Left lobe of liver (tissue), 2 donors: ENCODE results near the gene POLR2H. TPM values are rescaled to one million over a fixed set of nuclear protein-coding genes. Genes with fewer than 3 reads are reported as not detected.

Experiments used
- ATAC-seq: fragments of 200-7000 bp; cut with Tn5 transposase; one replicate; pipeline ENCODE4 v1.9.1; 2020; ENCODE audit warnings: mild to moderate bottlenecking, moderate library complexity
- DNase-seq: peaks from one replicate; pipeline ENCODE4 v3.0.0-alpha.2; 2020; ENCODE audit warnings: low spot score
- total RNA-seq: library from RNA; stranded (reverse); gene quantifications from one replicate; pipeline ENCODE4 v1.2.1, GENCODE V29; 2021
- donor health status: DM: no; HTN: no; CAD: no; lungs with moderate emphysema.
- donor health status: DM: no; HTN: yes; CAD: no.

The POLR2H gene
- total RNA-seq, 1 donor from 2014 or later, result 33.9 TPM

DNA sequence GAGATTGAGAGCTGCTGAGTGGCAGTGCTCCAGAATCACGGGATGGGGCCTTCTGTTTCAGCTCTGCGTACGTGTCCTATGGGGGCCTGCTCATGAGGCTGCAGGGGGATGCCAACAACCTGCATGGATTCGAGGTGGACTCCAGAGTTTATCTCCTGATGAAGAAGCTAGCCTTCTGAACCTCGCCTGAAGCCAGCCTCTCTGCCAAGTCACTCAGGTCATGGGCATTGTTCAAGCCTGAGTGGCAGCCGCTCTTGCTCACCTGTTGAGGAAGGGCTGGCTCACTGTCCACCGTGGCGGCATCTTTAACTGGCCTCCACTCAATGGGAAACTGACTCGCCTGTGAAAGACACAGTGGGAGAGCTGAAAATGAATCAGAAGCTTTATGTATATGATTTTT is 6.6 kb downstream of the POLR2H start:
- no peak for DNase-seq
- no peak for ATAC-seq

DNA sequence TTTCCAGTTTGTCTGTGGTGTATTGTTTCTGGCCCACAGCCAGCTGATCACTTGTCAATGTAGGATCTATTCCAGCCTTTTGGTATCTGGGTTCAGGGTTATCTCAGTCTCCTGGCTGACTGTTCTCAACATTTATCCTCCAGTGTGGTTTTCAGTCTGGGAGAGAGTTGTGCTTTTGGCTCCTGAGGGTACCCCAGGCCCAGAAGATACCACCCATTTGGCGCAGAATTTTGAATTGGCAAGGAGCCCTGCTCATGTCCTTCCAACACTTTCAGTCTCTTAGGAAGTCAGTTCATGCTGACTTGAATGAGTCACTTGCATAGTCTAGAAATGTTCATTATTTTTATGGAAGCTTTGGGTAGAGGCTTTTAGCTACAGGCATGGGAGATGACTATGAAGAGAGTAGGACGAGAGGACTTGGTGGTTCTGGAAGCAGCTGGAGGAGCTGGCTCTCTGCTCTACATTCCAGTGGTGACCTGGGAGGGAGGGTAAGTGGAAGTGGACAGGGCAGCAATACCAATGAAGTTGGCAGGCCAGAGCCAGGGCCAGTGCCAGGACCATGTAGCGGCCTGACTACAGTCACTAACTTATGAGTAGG is 7.2 kb downstream of the POLR2H start:
- DNase-seq (peak; percentile 79), ATAC-seq (peak; percentile 85)

DNA sequence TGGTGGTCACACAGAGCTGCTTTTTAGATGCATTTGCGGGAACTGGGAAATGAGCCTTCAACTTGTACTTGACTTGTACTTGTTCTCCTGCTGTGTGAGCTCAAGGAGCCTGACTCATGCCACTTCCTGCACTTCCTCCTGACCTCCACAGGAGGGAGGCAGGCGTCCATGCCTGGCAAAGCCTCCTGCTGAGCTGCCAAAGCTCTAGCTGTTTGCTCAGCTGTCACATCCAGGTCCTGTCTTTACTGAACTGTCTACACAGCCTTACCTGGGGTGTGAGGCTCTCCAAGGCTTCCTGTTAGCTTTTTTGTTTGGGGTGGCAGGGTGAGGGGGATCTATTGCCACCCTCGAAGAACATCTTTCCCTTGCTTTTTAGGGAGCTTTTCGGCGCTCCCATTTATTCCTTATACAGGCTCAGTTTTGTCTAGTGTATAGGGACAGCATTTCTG is 10.1 kb downstream of the POLR2H start:
- peak; percentile 94 for ATAC-seq

DNA sequence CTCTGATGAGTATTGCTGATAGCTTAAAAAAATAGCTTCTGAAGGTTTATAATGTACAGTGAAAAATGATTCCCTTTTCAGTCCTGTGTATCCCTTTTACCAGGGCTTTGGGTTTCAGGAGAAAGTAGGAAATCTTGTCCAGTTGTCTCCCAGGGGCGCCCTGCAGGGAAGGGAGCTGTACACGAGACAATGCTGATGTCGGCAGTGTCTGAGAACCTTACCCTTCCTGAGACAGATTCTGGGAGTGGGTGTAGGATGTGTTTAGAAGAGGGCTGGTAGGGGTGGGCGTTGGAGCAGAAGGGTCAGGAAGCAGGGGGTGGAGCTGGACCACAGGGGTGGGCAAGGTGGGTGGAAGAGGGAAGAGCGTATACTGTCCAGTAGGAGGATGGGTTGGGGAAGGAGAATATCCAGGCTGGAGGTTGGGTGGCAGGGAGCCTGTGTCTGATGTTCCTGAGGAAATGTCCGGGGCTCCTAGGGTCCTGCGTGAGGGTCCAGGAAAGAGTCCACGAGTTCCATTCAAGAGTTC is 10.8 kb downstream of the POLR2H start:
- ATAC-seq, result no peak
- no peak for DNase-seq

More for the DNA sequence above, 10.1 kb downstream of the POLR2H start:
- peak; percentile 85 for DNase-seq

DNA sequence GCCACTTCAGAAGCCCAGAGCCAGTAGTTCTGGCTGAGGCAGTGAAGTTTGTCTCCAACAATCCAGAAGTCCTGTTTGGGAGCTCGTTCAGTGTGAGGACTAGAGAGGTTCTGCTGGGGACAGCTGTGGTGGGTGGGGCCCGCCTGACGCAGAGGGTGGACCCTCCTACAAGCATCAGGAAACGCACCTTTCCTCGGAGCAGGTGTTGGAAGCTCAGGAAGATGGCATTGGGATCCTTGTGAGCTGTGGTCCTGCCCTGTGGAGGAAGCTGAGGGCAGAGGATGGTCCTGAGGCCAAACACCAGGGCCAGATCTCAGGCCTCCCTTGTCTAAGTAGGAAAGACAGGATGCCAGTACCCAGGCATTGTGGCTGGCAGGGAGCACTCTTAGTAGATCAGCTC is 11.4 kb downstream of the POLR2H start:
- DNase-seq, result no peak
- no peak for ATAC-seq

GRCh38 chr3:184373422-184373821 is 11.9 kb downstream of the POLR2H start:
- no peak for DNase-seq
- no peak for ATAC-seq

GRCh38 chr3:184375747-184376461 is 14.4 kb downstream of the POLR2H start:
- DNase-seq (no peak), ATAC-seq (no peak)

GRCh38 chr3:184377374-184377773 is 15.9 kb downstream of the POLR2H start:
- DNase-seq (no peak), ATAC-seq (no peak)

DNA sequence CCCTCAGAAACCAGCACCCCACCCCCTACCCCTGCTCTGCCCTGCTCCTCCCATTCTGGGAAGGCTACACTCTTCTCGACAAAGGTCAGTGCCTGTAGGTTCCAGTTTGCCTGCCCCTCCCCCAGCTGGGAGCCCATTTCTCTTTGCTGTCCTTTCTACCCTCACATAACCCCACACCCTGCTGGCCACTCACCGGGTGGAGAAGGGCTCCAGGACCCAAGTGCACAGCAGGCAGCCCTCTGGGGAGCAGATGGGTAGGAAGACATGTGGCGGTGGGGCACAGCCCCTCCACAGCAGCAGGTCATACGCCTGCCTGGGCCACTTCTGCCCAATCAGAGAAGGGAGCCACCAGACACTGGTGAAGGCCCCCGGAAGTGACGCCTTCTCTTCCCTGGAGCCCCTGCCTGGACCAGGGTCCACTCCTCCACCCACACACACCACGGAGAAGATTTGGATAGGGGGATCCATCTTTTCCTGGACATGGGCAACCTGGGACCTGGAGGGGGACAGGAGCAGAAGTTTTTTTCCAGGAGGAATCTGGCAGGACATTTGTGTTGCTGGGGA is 16.5 kb downstream of the POLR2H start, which contains the start of gene THPO:
TSS of gene THPO (minus strand) at position 326 of the 564 bp plus-strand sequence. CDS start 1,948 bp downstream, outside the sequence.
- ATAC-seq (peak; percentile 84), DNase-seq (peak; percentile 93)

DNA sequence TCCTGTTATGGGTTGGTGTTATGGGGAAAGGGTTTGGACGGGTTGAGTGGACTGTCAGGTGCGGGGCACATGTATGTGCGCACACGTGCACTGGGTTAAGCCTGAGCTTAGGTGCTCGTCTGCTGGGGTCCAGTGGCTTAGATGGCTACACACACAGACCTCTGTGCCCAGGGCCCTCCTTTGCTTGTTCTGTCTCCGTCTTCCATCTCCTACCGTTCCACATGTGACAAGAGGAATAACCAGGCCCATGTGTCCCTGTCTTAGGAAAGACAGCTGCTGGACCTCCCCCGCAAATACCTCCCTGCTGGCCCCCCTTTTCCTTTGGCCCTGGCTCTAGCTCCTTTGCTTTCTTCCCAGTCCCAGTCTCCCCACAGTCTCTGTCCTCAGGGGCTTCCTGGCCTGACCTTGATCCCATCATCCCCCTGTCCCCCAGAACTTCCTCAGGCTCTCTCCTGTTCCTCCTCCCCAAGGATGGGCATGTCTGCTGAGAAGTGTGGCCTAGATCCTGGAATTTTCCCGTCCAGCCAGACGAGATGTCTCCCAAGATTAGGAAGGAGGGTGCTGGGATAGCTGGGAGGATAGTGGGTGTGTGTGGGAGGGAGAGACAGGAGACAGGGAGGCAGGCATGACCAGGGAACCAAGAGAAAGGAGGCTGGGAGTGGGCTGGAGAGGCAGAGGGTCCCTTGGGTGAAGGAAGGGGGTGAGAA is 17.3 kb downstream of the POLR2H start:
- DNase-seq, result no peak
- ATAC-seq, result no peak

- DNase-seq, result peak; percentile 53
- ATAC-seq, result peak; percentile 23
Measured at GRCh38 chr3:184379358-184380184, 18.1 kb downstream of the POLR2H start, which contains the start of gene CHRD. TSS of gene CHRD (plus strand) at chr3:184380054. CDS start at chr3:184380319, 265 bp downstream.

- ATAC-seq, result peak; percentile 52
Measured at GRCh38 chr3:184380185-184380626, 18.7 kb downstream of the POLR2H start.

GRCh38 chr3:184380627-184381260 is 19.2 kb downstream of the POLR2H start:
- ATAC-seq (no peak), DNase-seq (no peak)

More at GRCh38 chr3:184380185-184380626, 18.7 kb downstream of the POLR2H start:
- peak; percentile 76 for DNase-seq

- ATAC-seq, result no peak
Measured at GRCh38 chr3:184381261-184382224, 20.0 kb downstream of the POLR2H start.

DNA sequence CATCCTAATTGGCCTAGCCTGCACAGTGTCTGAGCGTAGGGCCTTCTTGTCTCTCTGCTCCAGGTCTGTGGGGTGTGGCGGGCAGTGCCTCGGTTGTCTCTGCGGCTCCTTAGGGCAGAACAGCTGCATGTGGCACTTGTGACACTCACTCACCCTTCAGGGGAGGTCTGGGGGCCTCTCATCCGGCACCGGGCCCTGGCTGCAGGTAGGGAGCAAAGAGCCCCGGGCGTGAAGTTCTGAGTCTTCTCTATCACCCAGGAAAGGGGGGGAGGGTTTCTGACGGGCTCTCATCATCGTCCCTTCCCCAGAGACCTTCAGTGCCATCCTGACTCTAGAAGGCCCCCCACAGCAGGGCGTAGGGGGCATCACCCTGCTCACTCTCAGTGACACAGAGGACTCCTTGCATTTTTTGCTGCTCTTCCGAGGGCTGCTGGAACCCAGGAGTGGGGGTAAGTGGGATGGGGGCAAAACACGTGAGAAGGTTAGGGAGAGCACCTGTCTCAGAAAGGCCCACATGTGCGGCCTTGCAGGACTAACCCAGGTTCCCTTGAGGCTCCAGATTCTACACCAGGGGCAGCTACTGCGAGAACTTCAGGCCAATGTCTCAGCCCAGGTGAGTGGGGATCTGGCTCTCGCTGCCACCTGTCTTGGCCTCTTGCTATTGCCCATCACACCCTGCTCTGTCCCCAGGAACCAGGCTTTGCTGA is 21.0 kb downstream of the POLR2H start:
- DNase-seq, result no peak
- ATAC-seq, result no peak

More at GRCh38 chr3:184381261-184382224, 20.0 kb downstream of the POLR2H start:
- no peak for DNase-seq

DNA sequence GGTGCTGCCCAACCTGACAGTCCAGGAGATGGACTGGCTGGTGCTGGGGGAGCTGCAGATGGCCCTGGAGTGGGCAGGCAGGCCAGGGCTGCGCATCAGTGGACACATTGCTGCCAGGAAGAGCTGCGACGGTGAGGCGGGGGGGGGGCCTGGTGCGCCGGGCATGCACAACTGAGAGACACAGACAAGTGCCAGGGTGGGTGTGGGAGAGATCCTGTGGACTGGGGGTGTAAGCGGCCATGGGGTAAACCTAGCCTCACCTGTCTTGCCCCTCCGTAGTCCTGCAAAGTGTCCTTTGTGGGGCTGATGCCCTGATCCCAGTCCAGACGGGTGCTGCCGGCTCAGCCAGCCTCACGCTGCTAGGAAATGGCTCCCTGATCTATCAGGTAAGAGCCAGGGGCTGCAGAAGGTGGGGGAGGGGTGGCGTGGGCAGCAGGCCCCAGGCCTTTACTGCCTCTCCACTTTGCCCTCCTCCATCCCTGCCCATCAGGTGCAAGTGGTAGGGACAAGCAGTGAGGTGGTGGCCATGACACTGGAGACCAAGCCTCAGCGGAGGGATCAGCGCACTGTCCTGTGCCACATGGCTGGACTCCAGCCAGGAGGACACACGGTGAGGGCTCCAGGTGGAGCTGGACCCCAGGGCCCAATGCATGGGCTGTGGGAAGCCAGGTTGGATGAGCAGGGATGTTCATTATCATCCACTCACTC is 21.7 kb downstream of the POLR2H start:
- no peak for DNase-seq
- no peak for ATAC-seq

DNA sequence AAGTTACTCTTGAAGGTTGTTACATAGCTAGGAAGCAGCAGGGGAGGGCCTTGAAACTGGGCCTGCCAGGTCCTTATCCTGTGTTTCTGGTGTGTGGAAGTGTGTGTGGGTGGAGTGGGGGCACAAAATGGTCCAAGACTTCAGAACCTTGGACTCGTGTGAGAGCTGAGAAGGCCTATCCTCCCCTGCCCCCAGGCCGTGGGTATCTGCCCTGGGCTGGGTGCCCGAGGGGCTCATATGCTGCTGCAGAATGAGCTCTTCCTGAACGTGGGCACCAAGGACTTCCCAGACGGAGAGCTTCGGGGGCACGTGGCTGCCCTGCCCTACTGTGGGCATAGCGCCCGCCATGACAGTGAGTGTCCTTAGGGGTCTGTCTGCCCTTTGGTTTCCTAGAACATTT is 22.8 kb downstream of the POLR2H start:
- ATAC-seq (no peak), DNase-seq (no peak)
